Measurements from ENCODE around the gene C16orf54. TPM values are rescaled to one million over a fixed set of nuclear protein-coding genes. Genes with fewer than 3 reads are reported as not detected.
"Not testable (repeated sequence)": the region's sequence is repeated elsewhere in the genome, so short reads cannot be mapped to it uniquely, and the experiment has no call there.

C16orf54 gene
- polyA plus RNA-seq, 4 donors, result 0.22 to 2.2 (median 1.2) TPM

- not testable (repeated sequence) for H3K36me3 ChIP-seq (ENCODE audit: control insufficient read depth in 3 of 3, insufficient read depth in 2 of 3, low read depth in 1 of 3, low read length in 3 of 3); FAIRE-seq; H3K4me3 ChIP-seq (ENCODE audit: low read depth in 1 of 3, low read length in 3 of 3); H3K27me3 ChIP-seq (ENCODE audit: control insufficient read depth in 3 of 3, insufficient read depth in 3 of 3, low read length in 3 of 3)
- Histone ChIP-seq H3K4me1 (ENCODE audit: control insufficient read depth in 3 of 3, insufficient read depth in 2 of 3, low read depth in 1 of 3, low read length in 2 of 3) (peaks cover 0 to 42% (median 2%) of the 10 kb centered on the region in 3 donors), H3K27ac (ENCODE audit: low read depth in 1 of 3, low read length in 2 of 3) (peak overlapping the region in 2 of 3 donors; percentile 17 to 57), H3K9me3 (ENCODE audit: control insufficient read depth in 2 of 2, insufficient read depth in 1 of 2, low read depth in 1 of 2, low read length in 1 of 2) (peaks cover 0 to 13% of the 10 kb centered on the region in 2 donors)
- DNase-seq, result peak in 1 of 2 donors; percentile 57
- WGBS, 3 donors, result 48 to 73% (median 57%) methylated on average over 11 of the region's 11 CpGs
Observed at GRCh38 chr16:29740630-29741015, 5.2 kb downstream of the C16orf54 start.

GRCh38 chr16:29739927-29740629 is 5.7 kb downstream of the C16orf54 start:
- peak in 1 of 2 donors; percentile 38 for DNase-seq
- not testable (repeated sequence) for H3K36me3 ChIP-seq (ENCODE audit: control insufficient read depth in 3 of 3, insufficient read depth in 2 of 3, low read depth in 1 of 3, low read length in 3 of 3); H3K4me3 ChIP-seq (ENCODE audit: low read depth in 1 of 3, low read length in 3 of 3); H3K27me3 ChIP-seq (ENCODE audit: control insufficient read depth in 3 of 3, insufficient read depth in 3 of 3, low read length in 3 of 3); FAIRE-seq
- peak overlapping the region in 2 of 3 donors; percentile 17 to 57 for H3K27ac ChIP-seq (ENCODE audit: low read depth in 1 of 3, low read length in 2 of 3)
- peaks cover 0 to 42% (median 2%) of the 10 kb centered on the region in 3 donors for H3K4me1 ChIP-seq (ENCODE audit: control insufficient read depth in 3 of 3, insufficient read depth in 2 of 3, low read depth in 1 of 3, low read length in 2 of 3)
- peaks cover 0 to 13% of the 10 kb centered on the region in 2 donors for H3K9me3 ChIP-seq (ENCODE audit: control insufficient read depth in 2 of 2, insufficient read depth in 1 of 2, low read depth in 1 of 2, low read length in 1 of 2)
- WGBS, 3 donors, result 74 to 80% (median 77%) methylated on average over 6 of the region's 6 CpGs

GRCh38 chr16:29738514-29738913 is 7.3 kb downstream of the C16orf54 start:
- WGBS, 3 donors, result 35 to 51% (median 41%) methylated on average over 2 of the region's 2 CpGs
- Histone ChIP-seq H3K4me3 (ENCODE audit: low read depth in 1 of 3, low read length in 3 of 3) (no peak overlapping the region), H3K27ac (ENCODE audit: low read depth in 1 of 3, low read length in 2 of 3) (no peak overlapping the region), H3K4me1 (ENCODE audit: control insufficient read depth in 3 of 3, insufficient read depth in 2 of 3, low read depth in 1 of 3, low read length in 2 of 3) (peaks cover 0 to 42% (median 2%) of the 10 kb centered on the region in 3 donors), H3K36me3 (ENCODE audit: control insufficient read depth in 3 of 3, insufficient read depth in 2 of 3, low read depth in 1 of 3, low read length in 3 of 3) (no peaks in the 10 kb centered on the region), H3K27me3 (ENCODE audit: control insufficient read depth in 3 of 3, insufficient read depth in 3 of 3, low read length in 3 of 3) (no peaks in the 10 kb centered on the region), H3K9me3 (ENCODE audit: control insufficient read depth in 2 of 2, insufficient read depth in 1 of 2, low read depth in 1 of 2, low read length in 1 of 2) (peaks cover 0 to 13% of the 10 kb centered on the region in 2 donors)
- DNase-seq, result no peak
- FAIRE-seq, result no peak

GRCh38 chr16:29737713-29738112 is 8.1 kb downstream of the C16orf54 start:
- Histone ChIP-seq H3K27ac (ENCODE audit: low read depth in 1 of 3, low read length in 2 of 3) (no peak overlapping the region), H3K9me3 (ENCODE audit: control insufficient read depth in 2 of 2, insufficient read depth in 1 of 2, low read depth in 1 of 2, low read length in 1 of 2) (peaks cover 0 to 13% of the 10 kb centered on the region in 2 donors), H3K27me3 (ENCODE audit: control insufficient read depth in 3 of 3, insufficient read depth in 3 of 3, low read length in 3 of 3) (no peaks in the 10 kb centered on the region), H3K4me3 (ENCODE audit: low read depth in 1 of 3, low read length in 3 of 3) (no peak overlapping the region), H3K4me1 (ENCODE audit: control insufficient read depth in 3 of 3, insufficient read depth in 2 of 3, low read depth in 1 of 3, low read length in 2 of 3) (peaks cover 0 to 42% (median 2%) of the 10 kb centered on the region in 3 donors), H3K36me3 (ENCODE audit: control insufficient read depth in 3 of 3, insufficient read depth in 2 of 3, low read depth in 1 of 3, low read length in 3 of 3) (no peaks in the 10 kb centered on the region)
- 13 to 46% (median 46%) methylated on average over 5 of the region's 5 CpGs for WGBS, 3 donors
- DNase-seq, result peak; percentile 32 to 70
- no peak for FAIRE-seq

GRCh38 chr16:29736764-29737163 is 9.0 kb downstream of the C16orf54 start:
- FAIRE-seq (no peak), DNase-seq (peak; percentile 72 to 91)
- WGBS, 3 donors, result 26 to 60% (median 43%) methylated on average over 6 of the region's 6 CpGs
- peaks cover 0 to 42% (median 2%) of the 10 kb centered on the region in 3 donors for H3K4me1 ChIP-seq (ENCODE audit: control insufficient read depth in 3 of 3, insufficient read depth in 2 of 3, low read depth in 1 of 3, low read length in 2 of 3)
- H3K27ac ChIP-seq (ENCODE audit: low read depth in 1 of 3, low read length in 2 of 3), result peak overlapping the region in 1 of 3 donors; percentile 32
- peaks cover 0 to 13% of the 10 kb centered on the region in 2 donors for H3K9me3 ChIP-seq (ENCODE audit: control insufficient read depth in 2 of 2, insufficient read depth in 1 of 2, low read depth in 1 of 2, low read length in 1 of 2)
- H3K36me3 ChIP-seq (ENCODE audit: control insufficient read depth in 3 of 3, insufficient read depth in 2 of 3, low read depth in 1 of 3, low read length in 3 of 3), result no peaks in the 10 kb centered on the region
- no peaks in the 10 kb centered on the region for H3K27me3 ChIP-seq (ENCODE audit: control insufficient read depth in 3 of 3, insufficient read depth in 3 of 3, low read length in 3 of 3)
- no peak overlapping the region for H3K4me3 ChIP-seq (ENCODE audit: low read depth in 1 of 3, low read length in 3 of 3)

GRCh38 chr16:29736112-29736511 is 9.7 kb downstream of the C16orf54 start:
- H3K27me3 ChIP-seq (ENCODE audit: control insufficient read depth in 3 of 3, insufficient read depth in 3 of 3, low read length in 3 of 3), result no peaks in the 10 kb centered on the region
- no peak overlapping the region for H3K4me3 ChIP-seq (ENCODE audit: low read depth in 1 of 3, low read length in 3 of 3)
- peak overlapping the region in 1 of 3 donors; percentile 32 for H3K27ac ChIP-seq (ENCODE audit: low read depth in 1 of 3, low read length in 2 of 3)
- no peaks in the 10 kb centered on the region for H3K36me3 ChIP-seq (ENCODE audit: control insufficient read depth in 3 of 3, insufficient read depth in 2 of 3, low read depth in 1 of 3, low read length in 3 of 3)
- peaks cover 0 to 13% of the 10 kb centered on the region in 2 donors for H3K9me3 ChIP-seq (ENCODE audit: control insufficient read depth in 2 of 2, insufficient read depth in 1 of 2, low read depth in 1 of 2, low read length in 1 of 2)
- no peak for FAIRE-seq
- no peak for DNase-seq
- H3K4me1 ChIP-seq (ENCODE audit: control insufficient read depth in 3 of 3, insufficient read depth in 2 of 3, low read depth in 1 of 3, low read length in 2 of 3), result peaks cover 0 to 36% (median 2%) of the 10 kb centered on the region in 3 donors
- 58 to 64% (median 64%) methylated on average over 5 of the region's 5 CpGs for WGBS, 3 donors

- DNase-seq (no peak), FAIRE-seq (no peak)
- Histone ChIP-seq H3K4me1 (ENCODE audit: control insufficient read depth in 3 of 3, insufficient read depth in 2 of 3, low read depth in 1 of 3, low read length in 2 of 3) (peaks cover 0 to 24% (median 2%) of the 10 kb centered on the region in 3 donors), H3K27me3 (ENCODE audit: control insufficient read depth in 3 of 3, insufficient read depth in 3 of 3, low read length in 3 of 3) (no peaks in the 10 kb centered on the region), H3K36me3 (ENCODE audit: control insufficient read depth in 3 of 3, insufficient read depth in 2 of 3, low read depth in 1 of 3, low read length in 3 of 3) (no peaks in the 10 kb centered on the region), H3K27ac (ENCODE audit: low read depth in 1 of 3, low read length in 2 of 3) (no peak overlapping the region), H3K9me3 (ENCODE audit: control insufficient read depth in 2 of 2, insufficient read depth in 1 of 2, low read depth in 1 of 2, low read length in 1 of 2) (peaks cover 0 to 13% of the 10 kb centered on the region in 2 donors), H3K4me3 (ENCODE audit: low read depth in 1 of 3, low read length in 3 of 3) (no peak overlapping the region)
- WGBS, 3 donors, result 1 to 76% (median 75%) methylated on average over 1 of the region's 1 CpG
Observed at GRCh38 chr16:29734786-29735185, 11.0 kb downstream of the C16orf54 start.

- not testable (repeated sequence) for H3K4me1 ChIP-seq (ENCODE audit: control insufficient read depth in 3 of 3, insufficient read depth in 2 of 3, low read depth in 1 of 3, low read length in 2 of 3); FAIRE-seq; DNase-seq; H3K36me3 ChIP-seq (ENCODE audit: control insufficient read depth in 3 of 3, insufficient read depth in 2 of 3, low read depth in 1 of 3, low read length in 3 of 3); H3K27me3 ChIP-seq (ENCODE audit: control insufficient read depth in 3 of 3, insufficient read depth in 3 of 3, low read length in 3 of 3); H3K9me3 ChIP-seq (ENCODE audit: control insufficient read depth in 2 of 2, insufficient read depth in 1 of 2, low read depth in 1 of 2, low read length in 1 of 2); H3K4me3 ChIP-seq (ENCODE audit: low read depth in 1 of 3, low read length in 3 of 3)
- WGBS, 3 donors, result 65 to 83% (median 74%) methylated on average over 13 of the region's 13 CpGs
- H3K27ac ChIP-seq (ENCODE audit: low read depth in 1 of 3, low read length in 2 of 3), result peak overlapping the region in 1 of 3 donors; percentile 37
Observed at GRCh38 chr16:29731768-29732601, 13.8 kb downstream of the C16orf54 start.

Data from small intestine (tissue), 7 donors.